ENCODE results near the gene ERLIN1. TPM values are rescaled to one million over a fixed set of nuclear protein-coding genes. Genes with fewer than 3 reads are reported as not detected.

The ERLIN1 gene
- total RNA-seq, 2 donors from 2014 or later = 7.2 to 10.8 TPM

DNA sequence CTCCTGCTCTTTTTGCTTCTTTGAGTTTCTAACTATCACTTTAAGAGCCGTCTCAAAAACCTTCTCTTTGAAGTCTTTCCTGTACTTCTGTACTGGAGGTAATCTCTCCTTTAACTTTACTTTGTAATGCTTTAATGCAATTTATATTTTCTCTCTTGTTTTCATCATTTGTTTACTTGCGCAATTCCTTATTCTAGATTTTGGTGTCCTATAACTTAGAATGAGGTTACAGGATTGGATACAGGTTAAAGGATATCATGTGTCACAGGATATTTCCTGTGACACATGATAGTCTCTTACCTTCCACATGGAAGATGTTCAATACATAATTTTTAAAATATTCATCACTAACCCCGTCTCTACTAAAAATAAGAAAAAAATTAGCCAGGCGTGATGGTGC, 61.7 kb downstream of the ERLIN1 start:
- Histone ChIP-seq H3K27me3 (no peaks in the 10 kb centered on the region), H3K4me3 (no peak overlapping the region), H3K36me3 (no peaks in the 10 kb centered on the region), H3K4me1 (no peaks in the 10 kb centered on the region), H3K27ac (no peak overlapping the region), H3K9me3 (no peaks in the 10 kb centered on the region)
- DNase-seq (ENCODE audit: low spot score) = no peak
- TF ChIP-seq, protein P1, sequence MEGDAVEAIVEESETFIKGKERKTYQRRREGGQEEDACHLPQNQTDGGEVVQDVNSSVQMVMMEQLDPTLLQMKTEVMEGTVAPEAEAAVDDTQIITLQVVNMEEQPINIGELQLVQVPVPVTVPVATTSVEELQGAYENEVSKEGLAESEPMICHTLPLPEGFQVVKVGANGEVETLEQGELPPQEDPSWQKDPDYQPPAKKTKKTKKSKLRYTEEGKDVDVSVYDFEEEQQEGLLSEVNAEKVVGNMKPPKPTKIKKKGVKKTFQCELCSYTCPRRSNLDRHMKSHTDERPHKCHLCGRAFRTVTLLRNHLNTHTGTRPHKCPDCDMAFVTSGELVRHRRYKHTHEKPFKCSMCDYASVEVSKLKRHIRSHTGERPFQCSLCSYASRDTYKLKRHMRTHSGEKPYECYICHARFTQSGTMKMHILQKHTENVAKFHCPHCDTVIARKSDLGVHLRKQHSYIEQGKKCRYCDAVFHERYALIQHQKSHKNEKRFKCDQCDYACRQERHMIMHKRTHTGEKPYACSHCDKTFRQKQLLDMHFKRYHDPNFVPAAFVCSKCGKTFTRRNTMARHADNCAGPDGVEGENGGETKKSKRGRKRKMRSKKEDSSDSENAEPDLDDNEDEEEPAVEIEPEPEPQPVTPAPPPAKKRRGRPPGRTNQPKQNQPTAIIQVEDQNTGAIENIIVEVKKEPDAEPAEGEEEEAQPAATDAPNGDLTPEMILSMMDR (IDR thresholded peaks at IDR 0.05) = no peak

DNA sequence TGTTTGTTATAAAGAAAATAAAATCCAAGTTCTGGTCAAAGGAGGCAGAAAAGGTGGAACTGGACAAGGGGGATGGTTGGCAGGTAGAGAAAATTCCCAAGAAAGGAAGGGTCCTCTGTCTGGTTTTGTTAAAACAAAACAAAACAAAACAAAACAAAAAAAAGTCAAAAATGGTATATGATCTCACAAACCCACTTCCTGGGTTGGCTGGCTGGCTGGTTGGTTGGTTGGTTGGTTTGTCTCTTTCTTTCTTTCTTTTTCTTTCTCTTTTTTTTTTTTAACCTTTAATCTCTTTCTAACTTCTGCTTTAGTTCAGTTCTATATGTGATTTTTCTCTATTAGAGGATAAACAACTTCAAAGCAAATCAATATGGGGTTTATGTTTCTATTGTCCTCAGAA, 63.0 kb downstream of the ERLIN1 start:
- Histone ChIP-seq H3K4me1 (no peaks in the 10 kb centered on the region), H3K36me3 (no peaks in the 10 kb centered on the region), H3K27ac (no peak overlapping the region), H3K27me3 (no peaks in the 10 kb centered on the region), H3K4me3 (no peak overlapping the region), H3K9me3 (no peaks in the 10 kb centered on the region)
- TF ChIP-seq, protein P1 (IDR thresholded peaks at IDR 0.05) = no peak
- DNase-seq (ENCODE audit: low spot score) = no peak

DNA sequence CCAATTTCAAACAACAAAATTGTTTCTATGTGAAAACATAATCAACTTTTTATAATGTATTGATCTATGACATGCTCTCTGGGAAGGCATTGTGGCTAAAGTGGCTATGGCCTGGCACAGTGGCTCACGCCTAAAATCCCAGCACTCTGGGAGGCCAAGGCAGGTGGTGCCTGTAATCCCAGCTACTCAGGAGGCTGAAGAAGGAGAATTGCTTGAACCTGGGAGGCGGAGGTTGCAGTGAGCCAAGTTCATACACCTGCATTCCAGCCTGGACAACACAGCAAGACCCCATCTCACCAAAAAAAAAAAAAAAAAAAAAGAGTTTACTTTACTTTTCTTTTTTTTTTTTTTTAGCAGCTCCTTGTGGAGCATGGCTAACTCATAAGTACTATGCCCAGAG, 65.3 kb downstream of the ERLIN1 start:
- TF ChIP-seq, protein P1 (IDR thresholded peaks at IDR 0.05) = no peak
- no peaks in the 10 kb centered on the region for H3K9me3 ChIP-seq
- no peaks in the 10 kb centered on the region for H3K27me3 ChIP-seq
- H3K36me3 ChIP-seq = no peaks in the 10 kb centered on the region
- no peak for DNase-seq (ENCODE audit: low spot score)
- no peaks in the 10 kb centered on the region for H3K4me1 ChIP-seq
- H3K27ac ChIP-seq = no peak overlapping the region
- H3K4me3 ChIP-seq = no peak overlapping the region

GRCh38 chr10:100119726-100120125, 66.1 kb downstream of the ERLIN1 start:
- TF ChIP-seq, protein P1 (IDR thresholded peaks at IDR 0.05) = no peak
- H3K9me3 ChIP-seq = no peaks in the 10 kb centered on the region
- no peak overlapping the region for H3K4me3 ChIP-seq
- no peak overlapping the region for H3K27ac ChIP-seq
- no peaks in the 10 kb centered on the region for H3K27me3 ChIP-seq
- no peaks in the 10 kb centered on the region for H3K36me3 ChIP-seq
- no peak for DNase-seq (ENCODE audit: low spot score)
- H3K4me1 ChIP-seq = peaks cover 0 to 5% of the 10 kb centered on the region in 2 donors

DNA sequence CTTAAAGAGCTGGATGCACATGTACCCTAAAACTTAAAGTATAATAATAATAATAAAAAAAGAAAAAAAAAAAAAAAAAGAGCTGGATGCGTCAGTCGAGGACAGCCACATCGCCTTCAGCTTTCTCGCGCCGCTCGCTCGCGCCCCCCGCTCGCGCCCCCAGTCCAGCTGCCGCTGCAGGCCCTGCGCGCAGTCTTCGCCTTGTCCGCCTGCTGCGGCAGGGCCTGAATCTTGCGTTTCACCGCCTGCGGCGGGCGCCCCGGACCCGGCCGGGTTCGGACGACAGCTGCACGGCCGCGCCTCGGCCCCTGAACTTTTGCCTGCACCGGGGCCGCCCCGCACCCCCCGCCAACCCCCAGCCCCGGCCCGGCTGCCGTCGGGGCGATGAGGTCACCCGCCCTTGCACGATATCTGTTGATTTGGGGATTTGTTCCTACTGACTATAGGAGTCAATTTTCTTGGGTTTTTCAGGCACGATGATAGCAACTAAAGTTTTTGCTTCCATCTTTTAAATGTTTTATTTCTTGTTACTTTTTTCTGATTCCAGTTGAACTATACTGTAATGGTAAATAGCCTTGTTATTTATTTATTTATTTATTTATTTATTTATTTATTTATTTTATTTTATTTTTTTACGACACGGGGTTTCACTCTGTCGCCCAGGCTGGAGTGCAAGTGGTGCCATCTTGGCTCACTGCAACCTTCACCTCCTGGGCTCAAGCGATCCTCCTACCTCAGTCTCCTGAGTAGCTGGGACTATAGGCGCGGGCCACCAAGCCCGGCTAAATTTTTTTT, 70.7 kb downstream of the ERLIN1 start:
- Histone ChIP-seq H3K4me1 (peaks cover 0 to 5% of the 10 kb centered on the region in 2 donors), H3K4me3 (no peak overlapping the region), H3K9me3 (no peaks in the 10 kb centered on the region), H3K27me3 (no peaks in the 10 kb centered on the region), H3K27ac (no peak overlapping the region), H3K36me3 (no peaks in the 10 kb centered on the region)
- DNase-seq (ENCODE audit: low spot score) = no peak
- TF ChIP-seq, protein P1 (IDR thresholded peaks at IDR 0.05) = no peak

DNA sequence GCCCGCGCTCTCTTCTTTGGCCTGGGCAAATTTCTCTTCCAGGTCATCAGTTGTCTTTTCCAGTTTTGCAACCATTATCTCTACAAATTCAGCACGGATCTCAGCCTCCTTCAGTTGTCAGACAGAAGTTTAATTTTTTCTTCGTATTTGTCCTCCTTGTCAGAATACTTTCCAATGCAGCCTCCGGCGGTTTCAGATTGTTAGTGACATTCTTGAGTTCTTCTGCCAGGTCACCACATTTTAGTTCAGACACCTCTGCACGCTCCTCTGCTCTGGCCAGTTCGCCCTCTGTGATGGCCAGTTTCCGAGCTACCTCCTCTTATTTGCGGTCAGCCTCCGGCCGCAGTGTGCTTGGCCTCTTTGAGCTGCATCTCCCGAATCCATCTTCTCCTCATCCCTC, 71.4 kb downstream of the ERLIN1 start:
- H3K27me3 ChIP-seq = no peaks in the 10 kb centered on the region
- no peaks in the 10 kb centered on the region for H3K36me3 ChIP-seq
- H3K27ac ChIP-seq = no peak overlapping the region
- TF ChIP-seq, protein P1 (IDR thresholded peaks at IDR 0.05) = no peak
- peaks cover 0 to 5% of the 10 kb centered on the region in 2 donors for H3K4me1 ChIP-seq
- H3K9me3 ChIP-seq = no peaks in the 10 kb centered on the region
- DNase-seq (ENCODE audit: low spot score) = no peak
- H3K4me3 ChIP-seq = no peak overlapping the region
